Middle frontal gyrus (tissue), 1 donor: ENCODE measurements around the gene ROBO4.

Experiments
- DNase-seq: peaks from one replicate; pipeline ENCODE4 v3.0.0-alpha.2; 2015; ENCODE audit warnings: low spot score; ENCODE audit errors: extremely low spot score

ROBO4 gene

DNA sequence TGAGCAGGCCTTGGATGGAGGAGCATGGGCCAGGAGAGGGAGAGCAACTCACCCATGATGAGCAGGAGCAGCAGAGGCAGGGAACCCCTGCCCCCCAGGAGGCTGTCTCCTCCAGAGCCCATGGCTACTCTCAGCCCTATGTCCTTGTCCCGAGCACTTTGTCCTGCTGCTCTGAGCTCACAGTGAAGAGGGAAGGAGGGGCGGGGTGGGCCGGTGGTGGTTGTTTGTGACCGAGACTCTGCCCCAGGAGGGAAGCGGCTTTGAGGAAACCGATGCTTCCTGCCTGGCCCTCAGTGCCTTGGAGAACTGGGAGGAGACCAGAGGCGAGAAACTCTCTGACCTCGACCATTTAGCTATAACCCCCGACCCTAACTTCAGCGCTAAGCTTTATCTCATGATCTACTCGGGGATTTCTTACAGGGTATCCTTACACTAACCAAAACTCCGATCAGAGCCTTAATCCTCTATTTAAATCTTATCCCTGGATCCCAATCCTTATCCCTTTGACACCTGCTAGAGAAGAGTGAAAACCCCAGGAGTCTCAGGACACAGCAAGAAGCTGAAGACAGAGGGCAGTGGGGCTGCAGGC, at the start of gene ROBO4:
TSS of gene ROBO4 (minus strand) at position 192 of the 589 bp plus-strand sequence. CDS start at position 122, 70 bp downstream.
- no peak for DNase-seq

DNA sequence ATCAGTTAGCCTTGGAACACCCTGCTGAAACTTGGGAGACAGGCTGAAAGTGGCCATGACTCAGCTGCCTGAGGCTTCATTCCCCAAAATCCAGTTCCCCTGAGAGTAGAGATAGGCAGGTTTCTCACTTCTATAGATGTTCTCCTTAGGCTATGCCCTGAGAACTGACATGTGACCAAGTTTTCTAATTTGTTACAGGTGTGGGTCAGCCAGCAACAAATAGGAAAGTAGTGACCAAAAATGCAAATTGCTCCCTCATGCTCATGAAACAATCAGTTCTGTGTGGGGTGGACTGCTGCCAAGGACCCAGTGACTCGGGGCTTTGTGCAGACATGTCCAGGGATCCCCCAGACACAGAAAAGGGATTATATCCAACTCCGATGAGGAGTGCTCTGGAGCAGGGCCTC, 49.1 kb upstream of the ROBO4 start:
- peak; percentile 57 for DNase-seq

DNA sequence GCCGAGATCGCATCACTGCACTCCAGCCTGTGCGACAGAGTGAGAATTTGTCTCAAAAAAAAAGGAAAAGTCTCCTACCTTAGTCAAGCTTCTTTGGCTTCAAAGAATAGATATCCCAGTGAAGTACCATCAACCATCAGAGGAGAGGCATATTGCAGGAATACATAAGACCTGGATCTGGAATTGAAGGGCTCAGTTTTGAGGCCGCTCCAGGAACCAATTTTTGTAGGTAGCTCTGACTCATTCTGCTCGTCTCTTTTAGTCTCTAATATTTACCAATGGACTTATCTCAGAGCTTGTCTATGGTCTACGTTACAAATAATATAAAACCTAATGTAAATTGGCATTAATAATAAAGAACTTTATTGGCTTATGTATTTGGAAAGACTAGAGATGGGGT, 48.2 kb upstream of the ROBO4 start:
- DNase-seq, result no peak

DNA sequence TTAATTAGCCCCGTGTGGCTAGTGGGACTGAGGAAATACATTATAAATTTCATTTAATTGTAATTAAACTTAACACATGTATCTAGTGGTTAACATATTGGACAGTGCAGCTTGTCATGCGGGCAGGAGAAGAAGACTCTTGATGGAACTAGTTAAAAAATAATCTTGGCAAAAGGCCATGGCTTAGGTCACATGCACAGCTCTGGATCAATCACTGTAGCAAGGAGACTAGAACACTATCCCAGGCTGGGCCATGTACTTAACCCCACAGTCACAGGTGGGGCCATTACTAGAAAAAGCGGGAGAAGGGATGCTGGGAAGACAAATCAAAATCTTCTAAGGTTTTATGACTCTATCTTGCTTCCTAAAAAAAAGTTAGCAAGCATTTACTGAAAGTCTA, 46.9 kb upstream of the ROBO4 start:
- no peak for DNase-seq

DNA sequence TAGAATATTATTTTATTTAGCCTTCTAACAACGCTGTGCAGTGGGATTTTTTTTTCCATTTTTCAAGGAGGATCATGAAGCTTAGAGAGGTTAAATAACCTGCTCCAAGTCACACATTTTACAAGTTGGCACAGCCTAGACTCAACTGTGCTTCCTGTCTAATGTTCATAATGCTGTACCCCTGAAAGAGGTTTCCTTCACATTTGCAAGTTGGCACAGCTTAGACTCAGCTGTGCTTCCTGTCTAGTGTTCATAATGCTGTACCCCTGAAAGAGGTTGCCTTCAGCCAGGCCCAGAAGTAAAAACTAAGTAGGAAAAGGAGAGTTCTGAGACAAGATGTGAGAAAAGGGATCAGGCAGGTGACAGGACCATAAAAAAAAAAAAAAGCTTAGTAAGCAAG, 46.1 kb upstream of the ROBO4 start:
- no peak for DNase-seq

DNA sequence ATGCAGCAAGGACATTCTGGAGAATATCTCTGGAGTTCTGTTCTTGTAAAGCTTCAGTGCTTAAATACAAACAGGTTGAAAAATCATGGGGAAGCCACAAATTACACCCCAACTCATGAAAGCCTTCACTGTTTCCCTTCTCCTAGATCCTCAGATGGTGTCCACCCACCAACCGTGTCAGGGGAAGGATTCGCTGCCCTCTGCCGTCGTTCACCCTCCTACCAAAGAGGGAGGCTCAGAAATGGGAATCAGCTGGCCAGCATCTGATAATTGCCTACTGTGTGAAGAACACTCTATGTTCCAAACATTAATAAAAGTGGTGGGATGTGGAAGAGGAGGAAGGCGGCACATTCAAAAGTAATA, 45.6 kb upstream of the ROBO4 start:
- peak; percentile 71 for DNase-seq

DNA sequence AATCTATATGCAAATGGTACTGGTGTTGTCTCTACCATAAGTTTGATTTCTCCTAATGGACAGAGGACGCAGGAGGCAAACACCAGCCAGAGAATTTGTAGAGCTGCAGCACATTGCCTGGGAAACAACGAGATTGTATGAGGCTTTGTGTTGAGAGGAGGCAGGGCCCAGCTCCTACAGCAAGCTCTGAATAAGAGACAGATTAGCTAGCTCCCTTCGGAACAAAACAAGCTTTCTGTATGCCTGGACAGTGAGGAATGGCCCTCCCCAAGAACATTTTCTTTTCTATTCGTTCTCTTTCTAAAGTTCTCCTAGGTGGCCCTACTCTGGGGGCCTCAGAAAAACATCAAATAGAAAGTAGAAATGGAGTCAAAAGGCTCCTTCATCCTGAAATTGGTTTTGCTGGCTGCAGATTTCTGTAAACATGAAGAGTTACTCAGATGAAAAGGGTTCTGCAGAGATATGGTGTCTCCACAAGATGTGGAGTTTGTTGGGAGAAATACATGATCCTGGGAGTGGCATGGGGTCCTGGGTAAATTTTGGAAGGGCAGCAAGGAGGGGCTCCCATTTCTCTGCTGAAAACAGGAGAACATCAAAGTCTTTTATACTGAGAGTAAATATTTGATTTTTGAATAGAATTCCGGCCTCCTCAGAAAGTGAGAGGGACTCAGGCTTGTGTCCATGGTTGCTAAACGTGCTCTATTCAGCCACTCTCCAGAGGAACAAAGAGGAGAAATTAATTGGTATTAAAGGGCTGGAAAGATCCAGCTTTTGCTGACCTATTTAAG, 45.0 kb upstream of the ROBO4 start:
- peak; percentile 37 for DNase-seq

DNA sequence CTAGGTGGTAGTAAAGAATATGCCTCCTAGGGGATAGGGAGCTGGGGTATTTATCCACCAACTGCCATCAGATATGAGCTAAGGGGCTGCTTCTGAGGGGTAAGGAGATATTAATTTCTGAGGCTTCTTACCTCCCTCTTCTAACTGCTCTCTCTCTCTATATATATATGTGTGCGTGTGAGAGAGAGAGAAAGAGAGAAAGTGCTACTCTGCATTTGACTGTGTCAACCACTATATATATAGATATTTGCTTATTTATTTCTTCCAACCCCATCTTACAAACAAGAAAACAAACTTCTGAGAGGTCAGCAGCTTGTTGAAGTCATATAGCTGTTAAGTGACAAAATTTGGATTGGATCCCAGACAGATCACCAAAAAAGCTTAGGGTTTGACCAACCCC, 44.0 kb upstream of the ROBO4 start:
- DNase-seq, result no peak

DNA sequence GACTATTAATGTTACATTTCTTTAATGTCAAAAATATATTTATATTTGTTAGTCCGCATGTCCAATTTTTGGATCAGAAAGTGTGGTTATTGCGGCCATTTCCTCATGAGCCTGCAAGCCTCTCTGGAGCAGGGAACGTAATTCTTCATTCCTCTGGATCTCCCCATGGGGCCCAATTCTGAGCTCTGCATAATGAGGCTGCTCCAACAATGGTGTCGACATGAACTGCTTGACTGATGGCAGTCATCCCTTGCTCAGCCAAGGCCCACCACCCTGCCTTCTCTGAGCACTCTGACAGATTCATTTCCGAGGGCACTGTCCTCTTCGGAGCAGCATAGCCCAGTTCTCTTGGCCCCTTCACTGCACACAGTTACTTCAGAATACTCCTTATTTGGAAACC, 41.3 kb upstream of the ROBO4 start:
- DNase-seq, result no peak

DNA sequence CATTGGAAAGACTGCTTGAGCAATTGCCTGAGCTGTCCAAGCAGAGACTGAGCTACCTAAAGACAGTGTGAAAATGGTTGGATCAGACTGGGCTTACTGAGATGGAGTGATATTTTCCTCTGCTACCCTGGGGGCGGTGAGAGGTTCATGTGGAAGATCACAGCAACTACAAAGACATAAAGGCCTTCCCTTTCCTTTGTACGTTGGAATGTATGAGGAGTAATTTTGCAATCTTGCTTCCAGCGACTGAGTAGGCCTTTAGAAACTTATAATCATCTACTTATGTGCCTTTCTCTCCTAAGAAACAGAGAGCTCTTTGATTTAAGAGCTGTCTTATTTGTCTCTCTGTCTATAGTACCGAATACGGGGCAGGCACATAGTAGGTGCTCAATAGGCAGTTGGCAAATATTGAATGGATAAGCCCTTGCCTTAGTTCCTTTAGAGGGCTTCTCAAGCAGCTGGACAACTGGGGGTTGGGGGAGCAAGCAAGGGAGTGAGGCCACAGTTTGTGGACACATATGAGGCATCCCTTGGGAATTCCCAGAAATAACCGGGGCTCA, 40.6 kb upstream of the ROBO4 start:
- no peak for DNase-seq

DNA sequence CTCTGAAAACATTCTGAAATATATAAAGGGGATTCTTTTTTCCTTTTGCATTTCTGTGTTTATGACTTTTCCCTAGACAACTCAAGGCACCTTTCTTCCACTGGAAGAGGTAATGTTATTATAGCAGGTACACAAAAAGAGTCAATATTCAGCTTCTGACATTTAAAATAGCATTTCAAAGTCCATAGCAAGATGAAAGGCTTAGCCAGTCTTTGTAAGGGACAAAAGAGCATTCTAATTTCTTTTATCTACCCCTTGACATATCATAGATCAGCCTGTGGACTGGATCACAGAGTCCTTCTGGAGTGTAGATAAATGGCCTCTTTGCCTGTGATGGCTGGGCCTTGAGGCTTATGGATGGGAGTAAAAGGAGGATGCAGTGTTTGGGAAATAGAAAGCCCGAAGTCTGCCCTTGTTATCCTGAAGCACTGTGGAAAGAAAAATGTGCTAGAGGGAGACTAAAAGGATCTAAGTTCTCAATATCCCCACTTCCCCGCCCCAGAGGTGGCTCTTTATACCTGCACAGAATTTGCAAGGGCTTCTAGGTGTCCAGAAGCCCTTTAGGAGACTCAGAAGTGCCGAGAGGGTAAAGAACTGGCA, 39.8 kb upstream of the ROBO4 start:
- DNase-seq, result no peak

DNA sequence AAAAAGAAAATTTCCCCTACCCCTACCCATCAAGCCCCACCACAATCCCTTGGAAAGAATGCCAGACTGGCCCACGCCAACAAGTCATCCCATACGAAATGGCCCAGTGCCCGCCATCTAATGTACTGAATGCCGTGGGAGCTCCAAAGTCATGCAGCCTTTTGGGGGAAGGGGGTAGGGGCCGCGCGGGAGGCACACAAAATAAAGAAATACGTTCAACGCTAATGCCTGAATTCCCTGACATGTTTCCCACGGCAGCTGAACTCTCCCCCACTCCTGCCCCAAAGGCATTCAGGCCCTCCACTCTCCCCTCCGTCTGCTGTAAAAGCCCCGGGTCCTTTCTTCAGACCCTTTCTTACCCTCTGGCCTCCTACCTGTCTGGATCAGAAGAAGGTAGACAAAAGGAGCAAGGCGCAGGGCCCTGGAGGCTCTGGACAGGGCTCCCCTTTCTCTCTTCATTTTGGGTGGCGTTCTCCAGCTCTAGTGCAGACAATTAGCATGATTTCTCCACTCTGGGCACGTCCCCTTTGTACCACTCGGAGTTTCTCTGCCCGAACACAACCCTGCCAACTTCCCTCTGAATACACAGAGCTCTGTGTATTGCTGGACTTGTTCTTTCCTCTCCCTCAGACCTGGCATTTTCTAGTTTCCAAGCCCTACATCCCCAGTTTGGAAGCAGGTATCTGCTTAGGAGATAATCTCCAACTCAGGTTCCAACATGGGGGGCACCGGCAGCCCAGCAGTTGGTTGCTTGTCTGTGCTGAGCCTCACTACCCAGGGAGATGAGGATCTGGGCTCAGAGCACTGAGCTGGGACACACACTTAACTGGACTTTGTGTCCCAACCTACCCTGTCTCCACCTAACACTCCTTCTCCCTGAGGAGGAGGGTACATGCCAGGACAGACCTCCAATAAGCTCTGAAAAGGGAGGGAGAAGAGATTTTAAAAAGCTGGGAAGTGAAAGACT, 38.2 kb upstream of the ROBO4 start, which contains the start of gene HEPACAM:
TSS of gene HEPACAM (minus strand) at position 500 of the 967 bp plus-strand sequence. CDS start at position 459, 41 bp downstream.
- peak; percentile 63 for DNase-seq

DNA sequence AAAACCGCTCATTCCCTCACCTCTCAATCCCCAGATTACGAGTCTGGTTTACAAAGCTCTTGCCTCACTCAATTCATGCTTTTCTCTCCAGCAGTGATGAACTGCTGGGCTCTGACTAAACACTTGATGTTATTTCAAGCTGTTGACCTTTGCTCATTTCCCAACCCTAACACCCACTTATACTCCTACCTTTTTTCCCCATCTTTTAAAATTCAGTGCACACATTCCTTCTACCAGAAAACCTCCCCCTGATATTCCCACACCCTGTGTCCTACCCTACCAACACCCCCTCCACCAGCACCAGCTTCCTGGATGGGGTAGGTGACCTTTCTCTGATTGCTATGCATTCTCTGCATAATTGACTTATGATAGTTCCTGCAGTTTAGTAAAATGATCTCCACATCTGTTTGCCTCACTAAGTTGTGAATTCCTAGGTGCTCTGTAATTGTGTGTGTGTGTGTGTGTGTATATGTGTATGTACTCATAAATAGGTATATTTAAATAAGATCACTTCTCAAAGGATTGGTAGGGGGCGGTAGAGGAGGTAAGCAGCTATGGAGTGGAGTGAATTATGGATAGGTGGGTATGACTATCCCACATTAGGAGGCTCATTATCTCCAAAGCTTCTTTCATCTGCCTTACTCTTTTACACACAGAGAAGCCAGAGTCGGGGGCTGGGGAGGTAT, 37.3 kb upstream of the ROBO4 start:
- DNase-seq, result no peak

DNA sequence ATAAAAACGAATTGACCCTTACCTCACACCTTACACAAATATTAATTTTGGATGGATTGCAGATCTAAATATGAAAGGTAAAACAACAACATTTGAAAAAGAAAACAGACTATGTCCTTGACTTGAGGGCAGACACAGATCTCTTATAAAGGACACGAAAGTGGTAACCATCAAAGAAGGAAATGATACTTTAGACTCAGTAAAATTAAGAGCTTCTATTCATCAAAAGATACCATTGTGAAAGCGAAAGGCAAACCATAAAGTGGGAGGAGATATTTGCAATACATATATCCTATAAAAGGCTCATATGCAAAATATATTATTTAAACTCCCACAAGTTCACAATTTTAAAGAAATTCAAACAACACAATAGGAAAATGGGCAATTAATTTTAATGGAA, 33.1 kb upstream of the ROBO4 start:
- no peak for DNase-seq

DNA sequence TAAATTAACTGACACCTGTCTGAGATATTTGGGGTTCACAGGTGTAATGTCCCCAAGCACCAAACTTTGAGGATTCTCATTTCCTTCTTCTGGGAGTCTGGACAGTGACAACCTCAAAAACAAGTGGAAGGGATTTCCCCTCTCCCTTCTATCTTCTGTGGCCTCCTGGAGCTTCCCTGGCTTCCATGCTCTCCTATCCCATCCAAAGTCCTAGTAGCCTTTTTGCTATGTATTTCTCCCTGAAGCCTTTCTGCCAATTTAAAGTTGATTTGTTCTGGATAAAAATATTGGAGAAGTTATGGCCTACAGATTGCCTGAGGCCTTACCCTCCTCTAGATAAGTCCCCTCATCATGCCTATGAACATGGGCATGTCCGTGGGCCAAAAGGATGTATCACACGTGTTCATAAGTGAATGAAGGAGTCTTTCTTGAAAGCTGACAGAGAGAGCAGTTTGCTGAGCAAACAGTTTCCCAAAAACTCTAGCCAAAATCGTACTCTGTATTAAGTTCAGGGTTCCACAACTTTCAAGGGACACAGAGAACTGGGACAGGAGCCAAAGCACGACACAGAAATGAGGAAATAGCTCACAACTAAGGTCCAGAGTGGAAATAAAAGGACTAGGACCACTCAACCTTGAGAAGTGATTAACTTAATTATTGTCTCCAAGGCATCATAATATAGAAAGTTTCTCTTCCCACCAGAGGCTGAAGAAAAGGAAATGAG, 31.4 kb upstream of the ROBO4 start:
- DNase-seq, result no peak

DNA sequence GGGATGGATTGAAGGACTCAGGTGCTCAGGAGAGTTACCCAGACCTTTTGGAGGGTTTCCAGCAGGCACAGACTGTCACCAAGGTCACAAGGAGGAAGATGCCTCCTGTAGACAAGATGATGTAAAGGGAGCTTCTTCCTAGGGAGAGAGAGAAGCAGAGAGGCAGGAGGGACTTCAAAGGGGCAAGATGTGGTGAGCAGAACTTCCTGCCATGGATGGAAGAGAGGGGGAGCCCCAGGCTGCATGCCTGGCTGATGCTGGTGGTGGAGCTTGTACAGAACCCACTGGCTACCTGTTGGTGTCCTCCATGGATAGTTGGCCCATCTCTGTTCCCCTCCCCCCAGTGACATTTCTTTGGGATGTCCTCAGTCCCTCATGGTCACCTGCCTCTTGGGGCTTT, 25.6 kb upstream of the ROBO4 start:
- no peak for DNase-seq

DNA sequence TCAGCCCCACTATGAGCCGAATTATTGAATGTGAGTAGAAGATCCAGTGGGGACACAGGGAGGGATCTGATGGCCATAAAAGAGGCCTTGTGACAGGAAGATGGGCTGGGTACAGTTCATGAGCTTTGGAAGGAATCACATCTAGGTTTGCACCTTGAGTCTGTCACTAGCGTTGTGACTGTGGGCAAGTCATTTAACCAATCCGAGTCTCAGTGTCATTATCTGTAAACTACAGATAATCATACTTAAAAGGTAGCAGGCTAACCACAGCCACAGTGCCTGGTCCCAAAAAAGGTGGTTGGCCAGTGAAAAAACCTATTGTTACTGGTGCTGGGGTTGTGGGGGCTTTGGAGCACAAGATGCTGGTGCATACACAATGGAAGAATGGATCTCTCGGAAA, 25.2 kb upstream of the ROBO4 start:
- DNase-seq, result no peak

DNA sequence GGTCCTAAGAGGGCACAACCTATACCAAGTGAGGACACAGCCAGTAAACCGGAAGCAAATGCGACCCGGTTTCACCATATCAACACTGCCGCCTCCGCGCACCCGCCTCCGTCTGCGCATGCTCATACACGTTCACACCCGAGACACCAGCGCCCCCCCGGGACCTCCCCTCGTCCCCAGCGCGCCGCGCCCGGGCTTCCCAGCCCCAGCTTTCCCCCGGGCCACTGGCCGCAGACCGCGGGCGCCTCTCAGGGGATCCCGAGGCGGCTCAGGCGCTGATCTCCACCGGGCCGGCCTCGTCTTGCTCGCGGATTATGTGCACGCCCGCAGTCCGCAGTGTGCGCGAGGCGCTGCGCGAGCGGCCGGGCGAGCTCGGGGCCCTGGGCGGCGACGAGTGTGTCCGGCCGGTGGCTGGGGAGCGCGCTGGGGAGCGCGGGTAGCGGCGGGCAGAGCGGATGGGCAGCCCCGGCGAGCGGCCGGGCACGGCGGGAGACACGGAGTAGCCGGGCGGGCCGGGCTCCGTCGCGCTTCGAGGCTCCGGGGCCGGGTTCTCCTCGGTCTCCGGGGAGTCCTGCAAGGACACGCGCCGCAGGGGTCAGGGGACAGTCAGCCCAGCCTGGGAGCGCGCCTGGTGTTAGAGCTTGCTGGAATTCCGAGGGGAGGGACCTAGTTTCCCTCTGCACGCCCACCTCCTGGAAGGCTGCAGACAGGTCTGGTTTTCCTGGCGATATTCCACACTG, 23.4 kb upstream of the ROBO4 start:
- DNase-seq, result no peak

DNA sequence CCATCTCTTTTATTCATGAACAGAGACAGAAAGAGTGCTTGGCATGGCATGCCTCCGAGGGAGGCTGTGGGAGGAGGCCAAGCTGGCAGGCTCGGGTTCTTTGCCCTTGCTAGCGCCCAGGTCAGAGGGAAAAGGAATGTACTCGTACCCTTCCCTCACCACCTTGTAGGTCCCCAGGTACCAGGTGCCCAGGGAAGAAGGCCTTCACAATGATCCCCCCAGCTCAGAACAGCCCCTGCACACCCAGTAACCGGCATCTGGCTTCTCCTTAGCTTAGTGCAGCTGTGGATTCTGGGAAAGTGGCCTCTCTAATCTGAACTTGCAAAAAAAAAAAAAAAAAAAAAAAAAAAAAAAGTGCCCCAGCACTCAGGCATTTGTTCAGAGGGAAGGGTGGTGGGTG, 22.7 kb upstream of the ROBO4 start:
- DNase-seq, result no peak
